HG03039 (cell line): ENCODE results near the gene AEBP2.
A peak's percentile ranks its signal among the peaks of the same experiment; 100 is the strongest.
"Not testable (repeated sequence)": the region's sequence is repeated elsewhere in the genome, so short reads cannot be mapped to it uniquely, and the experiment has no call there.

Experiments
- ATAC-seq: cut with Tn5 transposase; IDR thresholded peaks from one replicate; pipeline ENCODE4 v1.9.1; 2021; ENCODE audit warnings: mild to moderate bottlenecking, moderate library complexity; ENCODE audit not compliant: unreplicated experiment

Gene AEBP2

GRCh38 chr12:19439059-19440018 lies at the start of gene AEBP2:
Gene AEBP2, plus strand, starts transcription at chr12:19439492. Its CDS starts 208 bp downstream, at chr12:19439700.
- peak; percentile 84 for ATAC-seq

- no peak for ATAC-seq
Measured at GRCh38 chr12:19390051-19390598, 49.2 kb upstream of the AEBP2 start.

- ATAC-seq: not testable (repeated sequence)
Measured at GRCh38 chr12:19392644-19393043, 46.6 kb upstream of the AEBP2 start.

GRCh38 chr12:19394385-19394784 lies 44.9 kb upstream of the AEBP2 start:
- ATAC-seq: no peak

- no peak for ATAC-seq
Measured at GRCh38 chr12:19397534-19397933, 41.8 kb upstream of the AEBP2 start.

GRCh38 chr12:19398376-19399363 lies 40.6 kb upstream of the AEBP2 start:
- no peak for ATAC-seq

- ATAC-seq: not testable (repeated sequence)
Measured at GRCh38 chr12:19400649-19401285, 38.5 kb upstream of the AEBP2 start.

GRCh38 chr12:19402211-19402610 lies 37.1 kb upstream of the AEBP2 start:
- ATAC-seq: no peak

- no peak for ATAC-seq
Measured at GRCh38 chr12:19402743-19403431, 36.4 kb upstream of the AEBP2 start.

- ATAC-seq: no peak
Measured at GRCh38 chr12:19404242-19404880, 34.9 kb upstream of the AEBP2 start.

GRCh38 chr12:19409376-19409775 lies 29.9 kb upstream of the AEBP2 start:
- no peak for ATAC-seq

GRCh38 chr12:19410211-19410610 lies 29.1 kb upstream of the AEBP2 start:
- ATAC-seq: no peak

- no peak for ATAC-seq
Measured at GRCh38 chr12:19410629-19411185, 28.6 kb upstream of the AEBP2 start.

- no peak for ATAC-seq
Measured at GRCh38 chr12:19411234-19412204, 27.8 kb upstream of the AEBP2 start.

GRCh38 chr12:19412844-19413243 lies 26.4 kb upstream of the AEBP2 start:
- ATAC-seq: no peak

- not testable (repeated sequence) for ATAC-seq
Measured at GRCh38 chr12:19413582-19413981, 25.7 kb upstream of the AEBP2 start.

GRCh38 chr12:19415563-19415962 lies 23.7 kb upstream of the AEBP2 start:
- ATAC-seq: no peak

- no peak for ATAC-seq
Measured at GRCh38 chr12:19419086-19419485, 20.2 kb upstream of the AEBP2 start.
